GM21576 (cell line): Measurements from ENCODE around the gene TMEM184C.

ENCODE experiments used
- ATAC-seq: cut with Tn5 transposase; IDR thresholded peaks from one replicate; pipeline ENCODE4 v1.9.1; 2021; ENCODE audit warnings: mild to moderate bottlenecking, moderate library complexity; ENCODE audit not compliant: unreplicated experiment

TMEM184C gene

DNA sequence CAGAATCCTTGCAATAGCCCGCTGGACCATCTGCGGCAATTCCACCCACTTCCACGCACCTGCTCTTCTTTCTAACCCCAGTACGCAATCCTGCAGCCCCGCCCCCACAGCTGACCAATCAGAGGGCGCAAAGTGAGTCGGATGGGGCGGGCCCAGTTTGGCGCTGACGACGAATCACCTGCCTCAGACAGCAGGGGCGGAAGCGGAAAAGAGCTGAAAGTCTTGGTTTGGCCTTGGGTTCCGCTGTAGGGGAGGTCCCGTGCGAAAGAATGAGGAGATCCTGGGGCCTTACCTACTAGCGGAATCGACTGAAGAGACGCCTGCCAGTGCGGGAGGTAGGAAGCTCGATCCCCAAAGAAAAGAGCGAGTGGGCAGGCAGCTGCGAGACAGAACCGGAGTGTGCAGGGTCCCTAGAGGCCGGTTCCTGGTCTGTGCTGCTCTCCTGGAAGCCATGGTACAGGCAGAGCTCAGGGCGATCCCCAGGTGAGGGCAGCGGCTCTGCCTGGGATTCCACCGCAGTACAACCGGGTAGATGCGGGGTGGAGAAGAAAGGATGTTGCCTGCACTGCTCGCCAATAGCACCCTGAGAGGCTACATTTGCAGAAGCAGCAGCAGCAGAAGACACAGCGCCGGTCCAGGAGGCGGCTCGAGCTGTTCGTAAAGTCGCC is at the start of gene TMEM184C:
Gene TMEM184C (plus strand): TSS at position 225 of the 668 bp plus-strand sequence. CDS start 560 bp downstream, outside the sequence.
- ATAC-seq = peak; percentile 99

DNA sequence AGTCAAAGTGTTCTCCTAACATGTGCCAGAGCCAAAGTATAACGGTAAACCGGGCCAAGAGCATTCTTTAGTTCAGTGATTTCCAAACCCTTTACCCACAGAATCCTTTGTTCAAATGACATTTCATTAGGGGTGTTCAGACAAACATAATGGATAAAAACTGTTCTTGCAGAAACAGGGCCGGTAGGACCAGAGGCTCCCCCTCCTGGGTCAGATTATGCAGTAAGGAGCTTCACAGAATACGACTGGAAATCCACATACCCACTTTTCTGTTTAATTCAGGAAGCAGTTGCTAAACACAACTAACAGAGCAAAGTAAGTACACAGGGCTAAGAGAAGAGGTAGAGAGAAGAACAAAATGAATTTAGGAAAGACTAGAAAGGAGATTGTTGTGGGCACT is 46.6 kb upstream of the TMEM184C start:
- no peak for ATAC-seq

DNA sequence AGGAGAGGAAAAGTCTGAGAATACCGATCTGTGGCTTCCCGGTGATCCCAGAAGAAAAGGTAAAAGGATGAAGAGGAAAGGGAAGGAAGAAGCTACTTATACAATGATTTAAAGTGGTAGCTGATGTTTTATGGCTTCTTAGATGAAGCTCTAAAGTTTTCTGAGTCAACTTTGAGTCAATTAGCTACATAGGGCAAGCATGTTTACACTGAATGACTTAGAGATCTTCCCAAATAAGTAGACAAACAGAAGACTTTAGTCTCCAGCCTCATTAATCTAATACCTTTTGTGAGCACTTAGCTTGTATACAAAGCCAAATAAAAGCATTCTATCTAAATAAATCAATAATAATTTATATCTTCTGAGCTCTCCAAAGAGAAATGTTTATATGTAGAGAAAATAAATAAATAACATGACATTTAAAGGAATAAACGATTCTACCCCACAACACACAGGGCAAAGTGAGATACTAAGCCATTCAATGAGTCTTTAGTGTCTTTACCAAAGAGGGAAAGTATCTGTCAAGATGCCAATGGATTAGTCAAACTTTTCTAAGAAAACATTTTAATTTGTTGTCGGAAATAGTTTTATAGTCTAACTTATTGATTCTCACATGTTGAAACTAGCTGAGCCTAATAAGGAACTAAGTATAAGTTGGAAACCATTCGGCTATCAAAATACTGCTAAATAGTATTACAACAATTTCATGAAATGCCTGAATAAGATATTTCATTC is 46.0 kb upstream of the TMEM184C start:
- no peak for ATAC-seq

DNA sequence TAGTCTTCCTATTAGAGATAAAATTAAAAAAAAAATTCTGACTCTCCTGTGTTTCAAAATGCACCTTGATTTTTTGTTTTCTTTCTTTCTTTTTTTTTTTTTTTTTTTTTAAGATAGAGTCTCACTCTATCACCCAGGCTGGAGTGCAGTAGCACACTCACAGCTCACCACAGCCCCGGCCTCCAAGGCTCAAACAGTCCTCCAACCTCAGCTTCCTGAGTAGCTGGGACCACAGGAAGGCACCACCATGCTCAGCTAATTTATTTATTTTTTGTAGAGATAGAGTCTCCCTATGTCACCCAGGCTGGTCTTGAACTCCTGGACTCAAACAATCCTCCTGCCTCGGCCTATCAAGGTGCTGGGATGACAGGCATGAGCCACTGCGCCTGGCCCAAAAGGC is 41.1 kb upstream of the TMEM184C start:
- no peak for ATAC-seq

DNA sequence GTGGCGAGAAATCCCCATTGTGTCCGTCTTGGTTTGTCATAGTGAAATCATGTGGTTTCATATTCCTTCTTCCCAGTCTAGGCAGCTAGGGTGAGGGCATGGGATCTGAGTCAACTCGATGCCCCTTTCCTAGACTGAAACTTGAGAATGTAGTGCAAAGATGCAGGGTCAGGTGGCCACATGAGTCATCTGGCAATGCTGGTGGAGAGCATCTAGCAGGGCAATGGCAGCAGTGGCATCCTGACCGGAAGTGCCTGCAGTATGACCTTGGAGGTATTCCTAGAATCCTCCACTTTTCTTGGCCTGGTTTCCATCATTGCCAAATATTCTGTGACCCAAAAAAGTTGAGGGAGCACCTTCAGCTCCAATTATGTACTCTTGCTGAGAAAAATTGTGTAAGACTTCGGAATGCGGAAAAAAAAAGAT is 39.1 kb upstream of the TMEM184C start:
- ATAC-seq = no peak

DNA sequence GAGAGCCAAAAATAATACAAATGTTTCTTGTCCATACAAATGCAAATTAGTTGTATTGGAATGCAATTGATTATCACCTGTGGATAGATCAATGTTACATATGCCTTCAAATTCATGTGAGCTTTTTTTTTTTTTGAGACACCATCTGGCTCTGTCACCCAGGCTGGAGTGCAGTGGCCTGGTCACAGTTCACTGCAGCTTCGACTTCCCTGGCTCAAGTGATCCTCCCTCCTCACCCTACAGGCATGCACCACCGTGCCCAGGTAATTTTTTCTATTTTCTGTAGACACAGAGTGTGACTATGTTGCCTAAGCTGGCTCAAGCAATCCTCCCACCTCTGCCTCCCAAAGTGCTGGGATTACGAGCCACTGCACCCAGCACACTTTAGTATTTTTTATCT is 38.6 kb upstream of the TMEM184C start:
- ATAC-seq = no peak

DNA sequence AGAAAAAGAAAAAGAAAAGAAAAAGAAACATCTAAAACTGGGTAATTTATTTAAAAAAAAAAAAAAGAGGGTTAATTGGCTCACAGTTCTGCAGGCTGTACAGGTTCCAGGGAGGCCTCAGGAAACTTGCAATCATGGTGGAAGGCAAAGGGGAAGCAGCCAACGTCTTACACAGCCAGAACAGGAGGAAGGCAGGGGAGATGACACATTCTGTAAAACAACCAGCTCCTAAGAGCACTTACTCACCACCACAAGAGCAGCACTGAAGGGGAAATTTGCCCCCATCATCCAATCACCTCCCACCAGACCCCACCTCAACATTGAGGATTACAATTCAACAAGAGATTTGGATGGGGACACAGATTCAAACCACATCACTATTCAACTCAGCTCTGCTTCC is 36.8 kb upstream of the TMEM184C start:
- ATAC-seq = no peak

DNA sequence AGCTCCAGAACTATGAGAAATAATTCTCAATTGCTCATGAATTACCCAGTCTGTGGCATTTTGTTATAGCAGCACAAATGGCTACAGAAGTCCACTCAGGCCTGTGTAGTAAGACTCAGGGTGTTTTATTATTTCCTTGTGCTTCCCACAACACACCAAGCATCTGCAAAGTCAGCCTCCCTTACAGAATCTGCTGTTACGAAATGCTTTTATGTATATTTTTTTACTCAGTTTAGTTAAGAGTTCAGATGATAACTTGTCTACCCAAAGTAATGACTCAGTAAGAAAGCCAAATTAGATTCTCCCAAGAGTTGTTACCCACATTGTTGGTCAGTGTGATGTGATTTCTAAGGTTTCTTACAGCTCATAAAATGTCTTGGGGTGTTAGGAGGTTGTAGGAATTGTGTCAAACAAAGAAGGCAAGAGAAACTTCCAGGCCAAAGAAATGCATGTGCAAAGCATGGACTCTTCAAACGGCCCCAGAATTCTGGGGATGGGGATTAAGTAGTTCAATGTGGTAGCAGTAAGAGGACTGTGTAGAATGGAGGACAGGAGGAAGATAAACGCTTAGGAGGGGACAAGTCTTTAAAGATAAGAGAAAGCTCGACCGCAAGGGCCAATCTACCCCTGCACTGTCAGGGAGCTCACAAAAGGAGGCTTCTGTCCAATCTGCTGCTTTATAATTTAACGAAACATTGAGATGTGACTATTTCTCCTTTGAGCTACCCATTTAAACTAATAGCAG is 35.4 kb upstream of the TMEM184C start:
- ATAC-seq = no peak

DNA sequence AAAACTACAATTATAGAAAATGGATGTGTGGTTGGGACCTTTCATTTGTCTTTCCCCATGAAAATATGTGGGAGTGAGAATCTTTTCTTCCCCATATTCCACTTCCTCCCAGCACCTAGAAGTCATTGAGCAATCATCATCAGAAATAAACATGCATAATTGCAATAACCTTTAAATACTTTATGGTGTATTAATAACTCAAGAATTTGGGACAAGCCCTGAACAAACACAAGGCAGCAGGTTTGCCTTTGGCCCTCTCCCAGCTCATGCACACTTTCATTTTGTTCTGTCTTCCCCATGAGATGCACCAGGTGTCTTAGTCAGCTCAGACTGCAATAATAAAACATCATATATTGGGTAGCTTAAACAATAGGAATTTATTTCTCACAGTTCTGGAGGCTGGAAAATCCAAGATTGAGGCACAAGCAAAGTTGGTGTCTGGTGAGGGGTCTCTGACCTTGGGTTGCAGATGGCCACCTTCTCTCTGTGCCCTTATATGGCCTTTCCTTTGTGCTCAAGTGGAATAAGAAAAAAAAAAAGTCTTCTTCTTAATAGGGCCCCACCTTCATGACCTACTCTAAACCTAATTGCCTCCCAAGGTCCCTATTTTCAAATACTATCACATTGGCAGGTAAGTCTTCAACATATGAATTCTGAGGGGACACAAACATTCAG is 34.7 kb upstream of the TMEM184C start:
- no peak for ATAC-seq

DNA sequence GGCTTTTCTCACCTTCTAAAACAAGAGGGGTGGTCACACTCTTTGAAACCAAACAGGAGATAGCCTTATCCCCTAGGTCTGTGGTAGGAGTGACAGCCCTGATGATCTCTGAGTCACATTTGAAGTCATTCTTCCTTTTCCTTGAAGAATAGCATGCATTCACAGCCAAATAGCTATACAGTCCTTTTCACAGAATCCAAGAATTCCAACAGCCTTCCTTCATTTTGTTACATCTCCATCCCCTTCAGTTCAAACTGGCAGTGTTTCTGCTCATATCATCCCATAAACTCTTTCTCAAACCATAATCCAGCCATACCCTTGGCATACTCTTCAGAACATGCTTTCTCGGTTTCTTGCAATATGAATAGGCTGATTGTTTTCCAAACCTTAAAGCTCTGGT is 33.3 kb upstream of the TMEM184C start:
- ATAC-seq = no peak

DNA sequence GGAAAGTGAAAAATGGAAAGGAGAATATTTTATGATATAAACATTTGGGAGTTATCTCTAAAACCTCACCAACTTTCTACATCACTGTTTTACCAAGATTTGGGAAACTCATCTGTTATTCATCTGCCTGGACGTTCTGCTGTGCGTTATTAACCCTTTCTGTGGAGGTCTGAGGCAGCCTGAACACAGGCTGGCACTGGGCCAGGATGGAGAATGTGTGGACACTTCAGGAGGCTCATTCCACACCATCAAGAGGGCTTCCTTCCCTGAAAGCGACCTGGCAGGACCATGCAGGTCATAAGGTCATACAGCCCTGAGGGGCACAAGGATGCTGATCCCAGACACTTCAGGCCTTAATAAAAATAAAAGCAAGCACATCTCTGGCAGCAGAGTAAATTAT is 31.2 kb upstream of the TMEM184C start:
- ATAC-seq = no peak

DNA sequence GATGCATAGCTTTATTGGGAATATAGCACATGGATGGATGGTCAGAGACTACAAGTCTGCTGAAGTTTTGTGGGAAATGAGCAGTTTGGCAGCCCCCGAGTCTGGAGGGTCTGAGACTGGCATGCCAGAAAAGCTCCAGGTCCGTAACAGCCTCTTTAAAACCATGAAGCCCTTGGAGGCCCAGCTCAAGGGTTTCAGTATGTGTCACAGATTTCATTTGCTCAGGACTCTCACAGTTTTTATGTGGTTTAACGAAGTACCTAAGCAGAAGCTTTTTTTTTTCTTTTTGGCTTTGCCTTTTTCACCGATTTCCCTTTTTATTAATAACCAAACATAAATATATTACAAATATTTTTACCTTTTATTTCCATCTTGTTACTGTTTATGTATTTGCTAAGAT is 30.6 kb upstream of the TMEM184C start:
- ATAC-seq = peak; percentile 80

DNA sequence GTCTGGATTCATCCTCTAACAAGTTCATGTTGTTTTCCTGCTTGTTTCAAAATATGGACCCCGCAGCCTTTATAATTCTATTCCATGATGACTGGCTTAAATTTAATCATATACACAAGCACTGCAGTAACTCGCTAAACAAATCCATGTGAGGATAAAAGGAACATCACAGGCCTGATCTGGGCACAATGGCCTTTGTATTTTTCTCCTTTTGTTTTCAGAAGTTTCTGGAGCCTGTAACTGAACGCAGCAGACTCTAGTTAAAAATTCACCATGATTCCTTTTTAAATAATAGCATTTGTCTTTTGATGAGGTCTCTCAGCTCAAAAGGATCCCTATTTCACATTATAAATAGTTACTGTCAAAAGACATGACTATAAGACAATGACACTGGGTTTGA is 30.2 kb upstream of the TMEM184C start:
- no peak for ATAC-seq

DNA sequence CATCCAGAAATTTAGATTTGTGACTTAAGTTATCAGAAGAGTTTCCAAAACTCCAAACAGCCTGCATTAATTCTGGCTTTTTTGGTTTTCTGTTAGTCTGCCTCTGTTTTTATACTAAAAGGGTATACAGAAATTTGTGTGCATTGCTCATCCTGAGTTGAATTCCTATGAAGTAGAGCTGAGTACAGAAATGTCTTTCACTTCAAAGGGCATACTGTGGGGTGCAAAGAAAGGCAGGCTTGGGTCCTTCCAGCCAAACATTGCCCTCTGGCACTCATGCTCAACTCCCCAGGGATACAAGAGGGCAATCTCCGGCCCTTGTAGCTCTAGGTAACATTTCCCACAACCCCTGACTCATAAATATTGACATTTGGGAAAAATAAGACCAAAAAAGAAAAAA is 27.6 kb upstream of the TMEM184C start:
- no peak for ATAC-seq

DNA sequence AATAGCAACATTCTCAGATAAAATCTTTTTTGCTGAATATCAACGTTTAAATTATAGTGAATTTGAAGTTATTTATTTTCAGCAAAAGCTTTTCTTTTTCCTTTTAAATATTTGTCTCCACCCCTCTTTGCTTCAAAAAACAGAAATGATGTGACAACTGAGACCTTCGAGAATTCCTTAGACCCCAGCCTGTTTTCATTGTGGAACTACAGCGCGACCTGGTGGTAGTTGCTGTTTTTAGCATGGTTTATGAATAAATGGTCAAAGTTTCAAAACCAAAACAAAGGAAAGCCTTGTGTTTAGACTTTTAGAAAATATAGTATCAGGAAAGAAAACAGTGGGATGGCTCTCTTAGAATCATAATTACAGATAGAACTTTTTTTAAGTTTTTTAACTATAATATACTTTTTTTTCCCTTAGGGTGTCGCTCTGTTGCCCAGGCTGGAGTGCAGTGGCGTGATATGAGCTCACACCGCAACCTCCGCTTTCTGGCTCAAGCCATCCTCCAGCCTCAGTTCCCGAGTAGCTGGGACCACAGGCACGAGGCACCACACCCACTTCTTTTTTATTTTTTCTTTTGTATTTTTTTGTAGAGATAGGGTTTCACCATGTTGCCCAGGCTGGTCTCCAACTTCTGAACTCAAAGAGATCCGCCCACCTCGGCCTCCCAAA is 26.8 kb upstream of the TMEM184C start:
- no peak for ATAC-seq

DNA sequence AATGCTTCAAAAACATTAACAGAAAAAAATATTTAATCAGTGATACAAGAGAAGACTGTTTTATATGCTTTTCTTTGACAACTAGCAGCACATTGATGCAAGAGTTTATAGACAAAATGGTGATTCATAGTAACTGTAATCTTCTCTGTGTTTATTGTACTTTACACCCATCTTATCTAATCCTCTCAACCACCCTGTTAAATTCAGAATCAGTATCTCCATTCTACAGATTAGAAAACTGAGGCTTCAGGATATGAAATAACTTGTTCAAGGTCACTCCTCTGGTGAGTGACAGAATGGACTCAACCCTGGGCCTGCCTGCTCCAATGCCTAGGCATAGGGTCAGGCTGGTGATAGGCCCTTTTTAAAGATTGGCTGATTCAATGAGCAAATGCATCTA is 26.1 kb upstream of the TMEM184C start:
- no peak for ATAC-seq

DNA sequence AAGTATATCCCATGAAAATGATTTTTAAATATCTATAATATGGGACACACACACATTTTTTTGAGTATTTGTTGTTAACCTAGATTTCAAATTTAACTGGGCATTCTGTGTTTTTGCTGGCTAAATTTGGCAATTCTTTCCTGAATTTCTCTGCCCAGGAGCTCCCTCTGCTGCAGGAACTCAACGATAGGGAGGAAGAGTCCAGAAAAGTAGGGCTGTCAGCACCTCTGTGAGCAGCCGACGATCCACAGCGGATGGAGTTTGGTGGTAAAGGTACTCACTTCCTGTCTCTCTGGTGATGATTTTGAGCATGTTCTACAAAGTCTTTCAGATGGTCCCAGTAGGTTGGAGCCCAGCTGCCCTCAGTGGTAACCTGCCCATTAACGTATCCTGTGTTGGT is 23.1 kb upstream of the TMEM184C start:
- no peak for ATAC-seq

DNA sequence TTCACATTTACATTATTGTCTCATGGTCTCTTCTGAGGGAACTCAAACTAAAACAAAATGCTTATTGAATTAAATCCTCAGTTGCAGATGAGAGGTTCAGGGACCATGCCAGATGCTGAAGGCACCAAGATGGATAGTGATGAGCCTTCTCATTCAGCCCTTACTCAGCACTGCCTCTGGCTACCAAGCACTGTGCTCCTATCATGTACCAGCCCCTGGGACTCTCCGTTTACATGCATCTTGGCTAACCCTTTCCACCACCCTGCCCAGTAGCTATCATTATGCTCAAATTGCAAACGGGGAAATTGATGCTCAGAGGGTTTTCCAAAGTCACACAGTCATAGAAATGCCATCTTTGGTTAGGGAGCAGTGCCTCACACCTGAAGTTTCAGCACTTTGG is 22.6 kb upstream of the TMEM184C start:
- ATAC-seq = no peak

DNA sequence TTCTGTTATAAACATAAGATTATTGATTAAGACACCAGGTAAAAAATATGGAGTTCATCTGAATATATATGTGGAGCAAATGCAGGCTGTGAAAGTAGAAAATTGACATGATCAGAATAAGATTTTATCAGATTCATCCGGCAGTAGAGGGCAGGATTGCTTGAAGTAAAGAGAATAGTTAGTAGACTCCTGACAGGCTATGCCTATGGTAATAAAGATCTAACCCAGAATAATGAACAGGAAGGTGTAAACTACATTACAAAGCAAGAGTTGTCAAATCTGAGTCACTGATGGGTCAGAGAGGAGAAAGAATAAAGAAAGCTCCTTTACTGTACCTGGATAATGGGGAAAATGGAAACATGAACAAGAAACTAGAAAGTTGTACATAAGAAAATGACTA is 20.8 kb upstream of the TMEM184C start:
- ATAC-seq = no peak

DNA sequence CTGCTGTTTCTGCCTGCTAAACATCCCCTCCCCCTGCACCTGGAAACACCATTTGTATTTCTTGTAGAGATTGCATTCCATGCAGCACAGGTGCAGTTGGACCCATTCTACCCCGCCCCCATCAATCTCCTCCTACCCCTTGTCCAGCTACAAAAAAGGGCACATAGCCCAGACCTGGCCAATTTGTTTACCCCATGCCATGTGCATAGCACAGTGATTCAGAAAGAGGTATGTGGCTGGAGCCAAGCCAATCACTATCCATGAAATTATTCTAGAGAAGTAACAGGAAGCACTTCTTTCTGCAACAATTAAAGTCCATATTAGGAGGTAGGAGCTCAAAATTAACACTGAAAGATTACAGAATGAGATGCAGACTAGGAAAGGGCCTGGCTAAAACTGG is 20.2 kb upstream of the TMEM184C start:
- no peak for ATAC-seq

DNA sequence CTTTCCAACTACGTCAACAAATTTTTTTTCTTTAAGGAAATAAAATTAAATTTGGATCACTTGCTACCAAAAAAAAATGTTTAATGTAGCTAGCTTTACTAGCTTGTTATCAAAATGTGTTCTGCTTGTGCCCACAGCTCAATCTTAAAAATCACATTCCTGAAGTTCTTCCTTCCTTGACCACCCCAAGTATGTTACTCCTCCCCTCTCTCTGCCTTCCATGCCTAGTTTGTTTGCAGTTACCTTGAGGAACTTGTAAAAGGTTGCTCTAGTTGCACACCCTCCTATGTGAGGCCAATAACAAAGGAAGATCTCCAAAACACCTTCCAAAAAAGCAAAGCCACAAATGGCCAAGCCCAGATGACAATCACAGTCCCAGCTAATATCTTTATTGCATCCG is 19.6 kb upstream of the TMEM184C start:
- ATAC-seq = no peak
